Measurements from ENCODE around the gene CCNQ. TPM values are rescaled to one million over a fixed set of nuclear protein-coding genes. Genes with fewer than 3 reads are reported as not detected.

CCNQ gene
- total and polyA plus RNA-seq, 2 donors from 2014 or later, result 14.6 to 35.4 TPM

DNA sequence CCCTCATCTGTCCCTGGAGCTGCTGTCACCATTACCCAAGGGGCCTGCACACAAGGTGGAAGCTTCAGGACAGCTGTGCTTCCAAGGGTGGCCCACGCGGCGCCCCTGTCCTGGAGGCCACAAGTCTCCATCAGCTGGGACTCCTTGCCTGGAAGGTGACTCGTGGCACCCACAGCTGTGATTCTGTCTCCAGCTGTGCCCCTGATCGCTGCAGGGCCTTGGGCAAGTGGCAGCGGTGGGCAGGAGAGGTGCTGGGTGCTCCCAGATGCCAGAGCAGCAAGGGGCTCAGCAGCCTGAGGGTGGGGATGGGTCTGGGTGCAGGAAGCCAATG, 39.1 kb upstream of the CCNQ start:
- no peaks in the 10 kb centered on the region for H3K36me3 ChIP-seq (ENCODE audit: control insufficient read depth in 2 of 3, insufficient read depth in 3 of 3, low read length in 3 of 3)
- peaks cover 0 to 3% (median 0%) of the 10 kb centered on the region in 3 donors for H3K4me1 ChIP-seq (ENCODE audit: control insufficient read depth in 2 of 3, insufficient read depth in 2 of 3, low read depth in 1 of 3, low read length in 3 of 3)
- FAIRE-seq, result no peak
- TF ChIP-seq CTCF (IDR thresholded peaks at IDR 0.05; ENCODE audit: borderline replicate concordance, extremely low read depth, insufficient read depth), result no peak
- no peak overlapping the region for H3K27ac ChIP-seq (ENCODE audit: low read depth in 2 of 2, low read length in 2 of 2)
- H3K9me3 ChIP-seq (ENCODE audit: control insufficient read depth in 2 of 3, insufficient read depth in 1 of 3, low read length in 3 of 3), result no peaks in the 10 kb centered on the region
- H3K4me3 ChIP-seq (ENCODE audit: low read length in 3 of 3), result no peak overlapping the region
- peaks cover 3% of the 10 kb centered on the region for H3K27me3 ChIP-seq (ENCODE audit: control insufficient read depth, insufficient read depth, low read length)
- DNase-seq, result no peak
- no peak overlapping the region for H3K9ac ChIP-seq (ENCODE audit: low read length in 3 of 3)
- intact Hi-C loops (cut with DNase I), result no loop called here

GRCh38 chrX:153637121-153638040, 38.4 kb upstream of the CCNQ start:
- TF ChIP-seq CTCF (IDR thresholded peaks at IDR 0.05; ENCODE audit: borderline replicate concordance, extremely low read depth, insufficient read depth), result no peak
- FAIRE-seq, result no peak
- intact Hi-C loops (cut with DNase I), result no loop called here
- peak in 3 of 5 donors; percentile 59 to 61 (median 60) for DNase-seq
- Histone ChIP-seq H3K9ac (ENCODE audit: low read length in 3 of 3) (no peak overlapping the region), H3K4me1 (ENCODE audit: control insufficient read depth in 2 of 3, insufficient read depth in 2 of 3, low read depth in 1 of 3, low read length in 3 of 3) (peaks cover 0 to 3% (median 0%) of the 10 kb centered on the region in 3 donors), H3K36me3 (ENCODE audit: control insufficient read depth in 2 of 3, insufficient read depth in 3 of 3, low read length in 3 of 3) (no peaks in the 10 kb centered on the region), H3K4me3 (ENCODE audit: low read length in 3 of 3) (no peak overlapping the region), H3K27ac (ENCODE audit: low read depth in 2 of 2, low read length in 2 of 2) (no peak overlapping the region), H3K27me3 (ENCODE audit: control insufficient read depth, insufficient read depth, low read length) (no peaks in the 10 kb centered on the region), H3K9me3 (ENCODE audit: control insufficient read depth in 2 of 3, insufficient read depth in 1 of 3, low read length in 3 of 3) (no peaks in the 10 kb centered on the region)

DNA sequence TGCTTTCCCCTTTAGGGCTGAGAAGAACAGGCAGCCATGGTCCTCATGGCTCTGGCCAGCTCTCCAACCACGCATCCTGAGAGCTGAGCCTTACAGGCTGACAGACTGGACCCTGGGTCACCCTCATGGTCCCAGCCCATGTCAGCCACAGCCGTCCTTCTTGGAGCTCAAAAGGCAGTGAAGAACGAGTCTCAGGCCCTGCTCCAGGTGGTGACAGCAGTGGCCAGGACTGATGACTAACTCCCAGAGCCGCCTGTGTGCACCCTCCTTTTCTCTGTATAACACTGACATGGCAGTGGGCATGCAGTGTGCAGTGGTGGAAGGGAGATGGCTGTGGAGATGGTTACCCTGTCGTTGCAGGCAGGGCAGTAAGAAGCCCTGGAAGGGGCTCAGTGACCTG, 37.8 kb upstream of the CCNQ start:
- FAIRE-seq, result no peak
- Histone ChIP-seq H3K4me3 (ENCODE audit: low read length in 3 of 3) (no peak overlapping the region), H3K4me1 (ENCODE audit: control insufficient read depth in 2 of 3, insufficient read depth in 2 of 3, low read depth in 1 of 3, low read length in 3 of 3) (peaks cover 0 to 2% (median 0%) of the 10 kb centered on the region in 3 donors), H3K9ac (ENCODE audit: low read length in 3 of 3) (no peak overlapping the region), H3K27me3 (ENCODE audit: control insufficient read depth, insufficient read depth, low read length) (no peaks in the 10 kb centered on the region), H3K36me3 (ENCODE audit: control insufficient read depth in 2 of 3, insufficient read depth in 3 of 3, low read length in 3 of 3) (no peaks in the 10 kb centered on the region), H3K9me3 (ENCODE audit: control insufficient read depth in 2 of 3, insufficient read depth in 1 of 3, low read length in 3 of 3) (no peaks in the 10 kb centered on the region), H3K27ac (ENCODE audit: low read depth in 2 of 2, low read length in 2 of 2) (no peak overlapping the region)
- intact Hi-C loops (cut with DNase I), result no loop called here
- TF ChIP-seq CTCF (IDR thresholded peaks at IDR 0.05; ENCODE audit: borderline replicate concordance, extremely low read depth, insufficient read depth), result no peak
- no peak for DNase-seq
